ENCODE data around the gene KRTAP5-9.
"Not testable (repeated sequence)": the region's sequence is repeated elsewhere in the genome, so short reads cannot be mapped to it uniquely, and the experiment has no call there.

The KRTAP5-9 gene

DNA sequence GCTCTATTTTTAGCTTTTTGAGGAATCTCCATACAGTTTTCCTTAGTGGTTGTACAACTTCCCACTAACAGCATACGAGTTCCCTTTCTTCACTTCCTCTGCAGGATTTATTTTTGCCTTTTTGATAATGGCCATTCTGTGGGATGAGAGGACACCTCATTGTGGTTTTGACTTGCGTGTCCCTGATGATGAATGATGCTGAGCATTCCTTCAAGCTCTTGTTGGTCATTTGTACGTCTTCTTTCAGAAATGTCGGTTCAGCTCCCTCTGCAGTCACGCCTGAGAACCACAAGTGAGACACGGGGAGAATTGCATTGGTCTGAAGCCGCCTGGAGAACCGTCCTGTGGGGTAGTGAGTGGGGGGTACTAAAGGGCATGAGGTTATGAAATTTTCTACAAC, 15.2 kb downstream of the KRTAP5-9 start:
- no peak for DNase-seq

DNA sequence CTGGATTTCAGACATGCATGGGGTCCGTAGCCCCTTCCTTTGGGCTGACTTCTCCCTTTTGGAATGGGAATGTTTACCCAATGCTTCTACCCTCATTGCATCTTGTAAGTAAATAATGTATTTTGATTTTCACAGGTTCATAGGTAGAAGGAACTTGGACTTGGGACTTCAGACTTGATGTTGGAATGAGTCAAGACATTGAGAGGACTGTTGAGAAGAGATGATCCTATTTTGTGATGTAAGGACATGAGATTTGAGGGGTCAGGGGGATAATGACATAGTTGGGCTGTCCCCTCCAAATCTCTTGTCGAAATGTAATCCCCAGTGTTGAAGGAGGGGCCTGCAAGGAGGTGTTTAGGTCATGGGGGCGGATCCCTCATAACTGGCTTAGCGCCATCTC, 16.2 kb downstream of the KRTAP5-9 start:
- no peak for DNase-seq

DNA sequence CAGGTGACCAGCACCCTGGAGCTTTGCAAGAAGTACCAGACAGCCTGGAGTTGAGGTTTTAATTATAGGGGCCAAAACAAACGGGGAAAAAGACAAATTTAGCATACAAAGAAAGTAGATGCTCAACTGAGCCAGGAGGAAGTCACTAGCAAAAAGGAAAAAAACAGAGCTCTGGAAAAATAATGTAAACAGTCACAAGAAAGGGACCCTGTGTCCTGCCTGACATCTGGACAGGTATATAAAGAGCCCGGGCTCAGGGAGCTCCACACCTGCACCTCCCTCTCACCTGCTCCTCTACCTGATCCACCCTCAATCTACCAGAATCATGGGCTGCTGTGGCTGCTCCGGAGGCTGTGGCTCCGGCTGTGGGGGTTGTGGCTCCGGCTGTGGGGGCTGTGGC, 17.0 kb downstream of the KRTAP5-9 start, which contains the start of gene KRTAP5-10:
TSS of gene KRTAP5-10 (plus strand) at position 301 of the 400 bp plus-strand sequence. CDS start at position 326, 25 bp downstream.
- no peak for DNase-seq

DNA sequence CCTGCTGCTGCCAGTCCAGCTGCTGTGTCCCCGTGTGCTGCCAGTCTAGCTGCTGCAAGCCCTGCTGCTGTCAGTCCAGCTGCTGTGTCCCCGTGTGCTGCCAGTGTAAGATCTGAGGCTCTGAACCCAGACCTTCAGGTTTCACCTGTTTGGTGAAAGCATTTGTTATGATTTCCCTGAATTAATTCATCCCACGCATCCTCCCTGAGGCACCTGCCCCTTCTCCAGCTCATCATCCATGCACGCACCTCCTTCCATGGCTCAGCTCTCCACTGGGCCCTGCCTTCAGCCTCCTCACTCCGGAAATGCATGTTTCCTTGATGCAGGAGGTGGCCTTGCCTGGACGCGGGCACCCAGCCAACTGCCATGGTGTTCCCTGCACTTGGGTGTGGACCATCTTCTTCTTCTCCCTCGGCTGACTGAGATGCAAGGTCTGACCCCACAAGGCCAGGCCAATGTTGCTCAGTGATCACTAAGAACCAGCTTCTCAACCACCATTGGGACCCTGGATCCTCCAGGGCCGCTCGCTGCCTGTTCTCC, 17.9 kb downstream of the KRTAP5-9 start:
- DNase-seq = no peak

DNA sequence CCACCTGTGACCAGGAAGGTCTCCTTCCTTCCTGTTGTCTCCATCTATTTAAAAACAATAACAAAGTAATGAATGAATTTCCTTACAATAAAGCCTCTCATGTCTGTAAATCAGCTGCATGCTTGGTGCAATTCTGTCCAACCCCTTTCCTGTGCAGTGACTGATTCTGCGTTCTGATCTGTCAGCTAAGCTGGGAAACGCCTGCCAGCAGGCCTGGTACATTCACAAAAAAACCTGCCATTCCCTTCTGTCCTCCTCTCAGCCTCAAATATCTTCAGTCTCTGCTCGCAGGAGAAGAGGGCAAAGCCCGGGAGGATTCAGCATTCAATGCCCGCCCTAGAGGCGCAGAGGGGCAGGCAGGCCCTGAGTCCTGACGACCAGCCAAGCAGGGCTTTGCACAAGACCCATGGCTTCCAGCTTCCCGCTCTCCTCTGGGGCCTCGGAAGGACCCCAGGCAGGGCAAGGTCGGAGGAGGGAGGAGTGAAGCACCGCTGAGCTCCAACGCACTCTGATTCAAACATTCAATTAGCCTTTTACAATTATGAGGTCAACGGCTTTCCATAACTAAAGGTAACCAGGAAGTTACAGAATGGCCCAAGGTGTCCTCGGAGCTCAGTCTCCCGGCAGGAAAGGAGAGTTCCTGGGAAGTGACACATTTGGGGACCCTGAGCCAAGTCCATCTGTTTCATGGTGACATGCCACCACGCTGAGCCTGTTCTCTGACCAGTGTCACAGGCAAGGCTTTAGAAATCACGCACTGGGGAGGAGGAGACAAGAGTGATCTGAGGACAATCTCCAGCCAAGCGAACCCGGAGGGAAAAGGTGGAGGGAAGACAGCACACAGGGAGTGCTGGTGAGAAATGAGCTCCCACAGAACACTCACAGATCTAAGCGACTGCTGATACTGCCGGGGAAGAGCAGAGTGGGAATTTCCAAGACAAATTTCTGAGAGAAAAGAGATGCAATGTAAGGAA, 18.7 kb downstream of the KRTAP5-9 start:
- DNase-seq = not testable (repeated sequence)

DNA sequence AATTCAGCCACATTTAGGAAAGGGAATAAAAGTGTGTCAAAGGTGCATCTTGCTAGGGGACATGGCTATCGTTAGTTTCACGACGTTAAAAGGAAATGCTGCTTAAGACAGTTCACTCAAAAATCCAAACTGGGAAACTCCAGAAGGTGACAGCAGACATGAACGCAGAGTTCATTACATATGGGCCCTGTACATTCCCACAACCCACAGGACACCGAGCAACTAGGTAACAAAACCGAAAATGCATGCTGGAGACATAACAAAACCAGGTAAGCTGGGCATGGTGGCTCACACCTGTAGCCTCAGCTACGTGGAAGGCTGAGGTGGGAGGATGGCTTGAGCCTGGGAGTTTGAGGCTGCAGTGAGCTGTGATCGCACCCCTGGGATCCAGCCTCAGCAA, 19.4 kb downstream of the KRTAP5-9 start:
- not testable (repeated sequence) for DNase-seq

DNA sequence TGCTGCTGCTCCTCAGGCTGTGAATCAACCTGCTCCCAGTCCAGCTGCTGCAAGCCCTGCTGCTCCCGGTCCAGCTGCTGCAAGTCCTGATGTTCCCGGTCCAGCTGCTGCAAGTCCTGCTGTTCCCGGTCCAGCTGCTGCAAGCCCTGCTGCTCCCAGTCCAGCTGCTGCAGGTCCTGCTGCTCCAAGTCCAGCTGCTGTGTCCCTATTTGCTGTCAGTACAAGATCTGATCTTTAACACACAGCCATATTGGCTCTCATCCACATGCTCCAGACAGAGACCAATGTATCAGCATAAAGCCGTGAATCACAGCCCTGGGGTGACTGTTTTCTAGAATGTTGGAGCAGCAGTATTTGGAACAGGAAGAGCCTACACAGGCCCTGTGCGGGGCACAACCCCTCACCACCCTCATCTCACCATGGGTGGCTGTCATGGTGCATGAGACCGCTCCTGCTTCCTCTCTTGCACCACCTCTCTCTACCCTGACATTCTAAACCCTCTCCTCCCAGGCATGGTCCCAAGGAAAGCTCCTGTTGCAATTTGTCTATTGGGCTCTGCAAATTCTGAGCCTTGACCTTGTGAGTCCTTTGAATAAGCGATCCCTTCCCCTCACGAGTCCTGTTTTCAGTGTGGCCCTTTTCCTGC, 20.6 kb downstream of the KRTAP5-9 start:
- no peak for DNase-seq

DNA sequence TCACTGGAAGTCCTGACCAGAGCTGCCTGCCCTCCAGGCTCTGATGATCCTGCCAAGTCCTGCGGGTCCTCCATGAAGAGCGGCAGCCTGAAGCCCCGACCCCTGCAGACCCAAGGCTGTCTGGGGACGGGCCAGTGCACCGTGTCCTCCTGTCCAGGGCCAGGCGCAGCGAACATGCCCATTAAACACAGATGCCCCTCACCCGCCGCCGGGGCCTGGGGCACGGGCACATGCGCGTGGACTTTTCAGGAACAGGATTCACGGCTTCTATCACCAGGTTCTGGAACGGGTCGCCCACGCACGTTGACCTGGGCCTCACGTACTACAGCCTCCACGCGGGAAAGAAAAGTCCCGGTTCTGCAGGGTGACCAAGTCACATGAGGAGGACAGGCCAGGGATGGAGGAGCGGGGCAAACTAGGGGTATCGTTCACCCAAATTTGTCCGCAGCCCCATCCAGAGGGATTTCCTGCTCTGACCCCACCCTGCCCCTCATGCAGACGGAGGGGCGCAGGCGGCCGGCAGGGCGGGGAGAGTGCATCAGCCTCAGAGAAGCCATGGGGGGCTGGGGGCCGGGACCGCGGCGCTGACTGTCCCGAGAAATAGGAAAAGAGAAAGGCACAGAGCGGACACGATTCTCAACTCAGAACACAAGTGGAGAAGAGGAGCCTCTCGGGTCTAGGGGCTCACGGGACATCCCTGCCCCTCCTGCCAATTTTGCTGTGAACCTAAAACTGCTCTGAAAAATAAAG, 23.1 kb downstream of the KRTAP5-9 start:
- DNase-seq = not testable (repeated sequence)

DNA sequence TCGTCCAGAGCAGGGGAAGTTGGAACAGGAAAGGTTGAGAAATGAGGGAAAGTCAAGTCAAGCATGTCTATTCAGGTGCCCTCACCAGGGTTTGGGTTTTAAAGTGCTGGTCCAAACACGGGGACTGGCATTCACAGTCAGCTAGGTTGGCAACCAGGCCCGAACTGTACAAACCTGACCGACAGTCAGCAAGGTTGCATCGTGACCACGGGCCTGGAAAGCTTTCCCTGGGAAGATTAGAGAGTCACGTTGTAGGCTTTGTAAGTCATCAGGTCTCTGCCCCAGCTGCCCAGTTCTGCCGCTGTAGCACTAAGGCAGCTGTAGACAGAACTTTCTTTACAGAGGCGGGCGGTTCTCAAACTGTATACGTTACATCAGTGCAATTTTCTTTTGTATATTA, 24.6 kb downstream of the KRTAP5-9 start:
- no peak for DNase-seq

DNA sequence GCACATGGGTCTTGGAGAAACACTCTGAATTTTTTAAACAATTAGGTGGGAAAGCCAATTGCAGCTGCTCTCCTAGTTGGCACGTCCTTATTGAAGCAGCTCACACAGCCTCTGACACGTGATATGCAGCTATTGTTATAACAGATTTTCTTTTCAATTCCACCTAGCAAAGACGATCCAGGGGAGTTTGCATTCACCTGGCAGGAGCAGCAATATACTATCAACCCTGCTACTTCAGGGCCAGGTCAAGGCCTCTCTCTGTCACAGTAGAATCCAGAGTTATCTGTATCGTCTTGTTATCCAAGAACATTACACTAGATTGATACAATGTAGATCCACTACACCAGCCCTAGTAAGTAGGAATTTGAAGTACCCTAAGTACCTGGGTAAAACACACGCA, 26.2 kb downstream of the KRTAP5-9 start:
- DNase-seq = no peak

DNA sequence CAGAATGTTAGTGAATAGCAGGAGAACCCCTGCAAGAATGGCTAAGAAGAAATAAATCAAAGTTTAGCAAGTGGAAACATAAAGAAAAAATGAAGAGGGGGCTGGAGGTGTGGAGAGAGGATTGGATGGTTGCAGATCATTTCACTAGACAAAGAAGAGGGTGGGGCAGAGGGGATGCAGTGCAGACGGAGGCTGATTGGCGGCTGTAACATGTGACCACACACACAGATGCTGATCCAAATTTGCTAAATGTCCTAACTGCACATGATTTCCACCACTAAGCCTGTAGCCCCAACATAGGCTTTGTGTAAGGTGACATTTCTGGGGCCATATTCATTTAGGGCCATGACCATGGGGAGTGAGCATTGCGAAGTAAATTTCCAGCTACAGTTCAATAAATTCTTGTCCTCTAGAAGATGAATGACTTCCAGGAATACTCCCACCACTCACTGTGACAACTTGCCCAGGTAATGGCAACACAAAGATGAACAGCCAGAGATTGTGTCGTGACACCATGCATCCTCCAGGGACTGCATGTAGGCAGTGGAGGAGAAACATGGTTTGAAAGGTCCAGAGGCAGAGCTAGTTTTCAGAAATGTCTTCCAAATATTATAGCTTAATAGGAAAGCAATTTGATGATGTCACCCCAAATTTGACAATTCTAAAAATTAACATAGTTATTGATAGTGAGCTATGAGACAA, 27.7 kb downstream of the KRTAP5-9 start:
- no peak for DNase-seq

DNA sequence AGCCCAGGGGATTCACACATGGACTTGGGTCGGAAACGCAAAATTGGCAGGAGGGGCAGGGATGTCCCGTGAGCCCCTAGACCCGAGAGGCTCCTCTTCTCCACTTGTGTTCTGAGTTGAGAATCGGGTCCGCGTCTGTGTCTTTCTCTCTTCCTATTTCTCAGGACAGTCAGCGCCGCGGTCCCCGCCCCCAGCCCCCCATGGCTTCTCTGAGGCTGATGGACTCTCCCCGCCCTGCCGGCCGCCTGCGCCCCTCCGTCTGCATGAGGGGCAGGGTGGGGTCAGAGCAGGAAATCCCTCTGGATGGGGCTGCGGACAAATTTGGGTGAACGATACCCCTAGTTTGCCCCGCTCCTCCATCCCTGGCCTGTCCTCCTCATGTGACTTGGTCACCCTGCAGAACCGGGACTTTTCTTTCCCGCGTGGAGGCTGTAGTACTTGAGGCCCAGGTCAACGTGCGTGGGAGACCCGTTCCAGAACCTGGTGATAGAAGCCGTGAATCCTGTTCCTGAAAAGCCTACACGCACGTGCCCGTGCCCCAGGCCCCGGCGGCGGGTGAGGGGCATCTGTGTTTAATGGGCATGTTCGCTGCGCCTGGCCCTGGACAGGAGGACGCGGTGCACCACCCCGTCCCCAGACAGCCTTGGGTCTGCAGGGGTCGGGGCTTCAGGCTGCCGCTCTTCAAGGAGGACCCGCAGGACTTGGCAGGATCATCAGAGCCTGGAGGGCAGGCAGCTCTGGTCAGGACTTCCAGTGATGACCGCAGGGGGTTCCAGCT, 28.7 kb downstream of the KRTAP5-9 start:
- DNase-seq = not testable (repeated sequence)

DNA sequence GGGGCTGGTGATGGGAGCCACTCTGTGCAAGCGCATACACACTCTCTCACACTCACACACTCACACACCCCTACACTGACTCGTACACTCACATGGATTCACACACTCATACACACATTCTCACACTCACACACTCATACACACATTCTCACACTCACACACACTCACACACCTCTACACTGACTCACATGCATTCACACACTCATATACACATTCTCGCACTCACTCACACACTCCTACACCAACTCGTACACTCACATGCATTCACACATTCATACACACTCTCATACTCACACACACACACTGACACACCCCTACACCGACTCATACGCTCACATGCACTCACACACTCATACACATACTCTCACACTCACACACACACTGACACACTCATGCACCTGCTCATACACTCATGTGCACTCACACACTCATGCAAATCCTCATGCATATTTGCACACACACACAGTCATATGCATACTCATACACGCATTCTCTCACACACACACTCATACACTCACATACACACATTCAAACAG, 29.3 kb downstream of the KRTAP5-9 start:
- no peak for DNase-seq

DNA sequence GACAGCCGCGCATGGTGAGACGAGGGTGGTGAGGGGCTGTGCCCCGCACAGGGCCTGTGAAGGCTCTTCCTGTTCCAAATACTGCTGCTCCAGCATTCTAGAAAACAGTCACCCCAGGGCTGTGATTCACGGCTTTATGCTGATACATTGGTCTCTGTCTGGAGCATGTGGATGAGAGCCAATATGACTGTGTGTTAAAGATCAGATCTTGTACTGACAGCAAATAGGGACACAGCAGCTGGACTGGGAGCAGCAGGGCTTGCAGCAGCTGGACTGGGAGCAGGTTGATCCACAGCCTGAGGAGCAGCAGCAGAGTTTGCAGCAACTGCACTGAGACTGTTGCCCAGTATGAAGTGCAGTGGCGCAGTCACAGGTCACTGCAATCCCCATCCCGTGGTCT, 31.3 kb downstream of the KRTAP5-9 start:
- not testable (repeated sequence) for DNase-seq

DNA sequence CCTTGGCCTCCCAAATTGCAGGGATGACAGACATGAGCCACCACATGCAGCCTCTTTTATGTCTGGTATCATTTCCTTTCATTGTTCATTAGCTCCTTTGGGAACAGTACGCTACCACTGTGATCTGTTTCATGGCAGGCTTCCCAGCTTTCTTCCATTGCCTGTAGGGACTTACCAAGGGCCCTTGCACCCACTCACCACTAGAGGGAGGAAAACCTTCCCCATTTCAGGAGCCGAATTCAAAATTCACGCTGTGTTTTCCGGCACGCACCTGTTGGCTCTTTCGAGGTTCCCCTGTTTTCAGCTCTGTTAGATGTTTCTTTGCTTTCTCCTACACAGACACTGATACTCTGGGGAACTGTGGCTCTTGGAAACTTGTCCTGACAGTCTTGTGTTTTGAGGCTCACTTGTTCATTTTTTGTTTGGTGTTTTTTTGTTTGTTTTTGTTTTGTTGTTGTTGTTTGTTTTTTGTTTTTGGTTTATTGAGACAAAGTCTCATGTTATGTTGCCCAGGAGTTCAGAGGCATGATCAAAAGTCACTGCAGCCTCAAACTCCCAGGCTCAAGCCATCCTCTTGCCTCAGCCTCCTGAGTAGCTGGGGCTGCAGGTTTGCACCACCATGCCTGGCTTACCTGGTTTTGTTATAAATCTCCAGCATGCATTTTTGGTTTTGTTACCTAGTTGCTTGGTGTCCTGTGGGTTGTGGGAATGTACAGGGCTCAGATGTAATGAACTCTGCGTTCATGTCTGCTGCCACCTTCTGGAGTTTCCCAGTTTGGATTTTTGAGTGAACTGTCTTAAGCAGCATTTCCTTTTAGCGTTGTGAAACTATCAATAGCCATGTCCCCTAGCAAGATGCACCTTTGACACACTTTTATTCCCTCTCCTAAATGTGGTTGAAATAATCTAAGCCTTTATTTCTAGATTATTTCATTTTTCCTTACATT, 32.1 kb downstream of the KRTAP5-9 start:
- no peak for DNase-seq

DNA sequence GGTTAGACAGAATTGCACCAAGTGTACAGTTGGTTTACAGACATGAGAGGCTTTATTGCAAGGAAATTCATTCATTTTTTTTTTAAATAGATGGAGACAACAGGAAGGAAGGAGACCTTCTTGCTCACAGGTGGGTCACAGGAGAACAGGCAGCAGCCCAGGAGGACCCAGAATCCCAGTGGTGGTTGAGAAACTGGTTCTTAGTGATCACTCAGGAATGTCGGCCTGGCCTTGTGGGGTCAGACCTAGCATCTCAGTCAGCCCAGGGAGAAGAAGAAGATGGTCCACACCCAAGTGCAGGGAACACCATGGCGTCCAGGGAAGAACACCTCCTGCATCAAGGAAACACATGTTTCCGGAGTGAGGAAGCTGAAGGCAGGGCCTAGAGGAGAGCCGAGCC, 33.6 kb downstream of the KRTAP5-9 start:
- no peak for DNase-seq

DNA sequence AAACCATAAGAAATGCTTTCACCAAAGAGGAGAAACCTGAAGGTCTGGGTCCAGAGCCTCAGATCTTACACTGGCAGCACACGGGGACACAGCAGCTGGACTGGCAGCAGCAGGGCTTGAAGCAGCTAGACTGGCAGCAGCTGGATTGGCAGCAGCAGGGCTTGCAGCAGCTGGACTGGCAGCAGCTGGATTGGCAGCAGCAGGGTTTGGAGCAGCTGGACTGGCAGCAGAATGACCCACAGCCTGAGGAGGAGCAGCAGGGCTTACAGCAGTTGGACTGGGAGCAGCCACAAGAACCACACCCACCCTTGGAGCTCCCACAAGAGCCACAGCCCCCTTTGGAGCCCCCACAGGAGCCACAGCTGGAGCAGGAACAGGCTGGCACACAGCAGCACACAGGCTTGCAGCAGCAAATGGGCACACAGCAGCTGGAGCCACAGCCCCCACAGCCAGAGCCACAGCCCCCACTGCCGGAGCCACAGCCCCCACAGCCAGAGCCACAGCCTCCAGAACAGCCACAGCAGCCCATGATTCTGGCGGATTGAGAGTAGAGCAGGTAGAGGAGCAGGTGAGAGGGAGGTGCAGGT, 34.2 kb downstream of the KRTAP5-9 start, which contains the start of gene KRTAP5-11:
TSS of gene KRTAP5-11 (minus strand) at position 567 of the 587 bp plus-strand sequence. CDS start at position 529, 38 bp downstream.
- DNase-seq = no peak

DNA sequence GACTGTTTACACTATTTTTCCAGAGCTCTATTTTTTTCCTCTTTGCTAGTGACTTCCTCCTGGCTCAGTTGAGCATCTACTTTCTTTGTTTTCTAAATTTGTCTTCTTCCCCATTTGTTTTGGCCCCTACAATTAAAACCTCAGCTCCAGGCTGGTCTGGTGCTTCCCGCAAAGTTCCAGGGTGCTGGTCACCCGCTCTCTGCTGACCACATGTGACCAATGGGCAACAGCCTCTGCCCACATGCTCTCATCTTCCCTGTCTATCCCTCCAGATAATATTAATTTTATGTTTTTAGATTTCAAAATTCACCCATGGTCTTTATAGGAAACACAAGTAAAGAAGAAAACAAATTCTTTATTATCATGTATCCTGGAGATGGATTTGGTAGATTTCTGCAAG, 34.7 kb downstream of the KRTAP5-9 start:
- DNase-seq = not testable (repeated sequence)

DNA sequence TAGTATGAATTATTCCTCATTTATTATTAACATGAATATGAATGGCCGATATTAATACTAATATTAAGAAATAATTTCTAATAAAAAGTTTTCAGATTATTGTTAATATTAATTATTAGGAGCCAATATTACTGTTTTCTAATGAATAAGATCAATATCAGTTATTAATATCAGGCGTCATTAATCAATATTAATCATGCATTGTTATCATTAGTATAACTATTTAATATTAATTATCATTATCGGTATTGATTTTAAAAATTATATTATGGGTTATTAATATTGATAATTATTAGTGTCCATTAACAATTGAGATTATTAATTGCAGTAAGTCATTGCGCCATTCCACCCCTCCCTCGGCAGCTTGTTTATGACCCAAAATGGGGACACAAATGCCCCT, 37.5 kb downstream of the KRTAP5-9 start:
- not testable (repeated sequence) for DNase-seq
